HG03575 (cell line): ENCODE data around the gene ACTL10.

Experiments used
- ATAC-seq: cut with Tn5 transposase; IDR thresholded peaks from one replicate; pipeline ENCODE4 v1.9.1; 2021; ENCODE audit not compliant: unreplicated experiment, insufficient number of reproducible peaks, low FRiP score; ENCODE audit errors: extremely low read depth

Gene ACTL10

GRCh38 chr20:33709398-33709797, 42.7 kb downstream of the ACTL10 start:
- ATAC-seq: no peak

GRCh38 chr20:33709905-33710541, 43.3 kb downstream of the ACTL10 start:
- no peak for ATAC-seq

GRCh38 chr20:33710681-33711445, 44.1 kb downstream of the ACTL10 start:
- no peak for ATAC-seq

- no peak for ATAC-seq
Observed at GRCh38 chr20:33711446-33711738, 44.6 kb downstream of the ACTL10 start.

GRCh38 chr20:33713865-33714367, 47.2 kb downstream of the ACTL10 start:
- no peak for ATAC-seq

- ATAC-seq: no peak
Observed at GRCh38 chr20:33716498-33716897, 49.8 kb downstream of the ACTL10 start.
